Measurements from ENCODE around the gene SPATA45. TPM values are rescaled to one million over a fixed set of nuclear protein-coding genes. Genes with fewer than 3 reads are reported as not detected.
A peak's percentile ranks its signal among the peaks of the same experiment; 100 is the strongest.

SPATA45 gene
- polyA plus RNA-seq, 1 experiment: not detected

DNA sequence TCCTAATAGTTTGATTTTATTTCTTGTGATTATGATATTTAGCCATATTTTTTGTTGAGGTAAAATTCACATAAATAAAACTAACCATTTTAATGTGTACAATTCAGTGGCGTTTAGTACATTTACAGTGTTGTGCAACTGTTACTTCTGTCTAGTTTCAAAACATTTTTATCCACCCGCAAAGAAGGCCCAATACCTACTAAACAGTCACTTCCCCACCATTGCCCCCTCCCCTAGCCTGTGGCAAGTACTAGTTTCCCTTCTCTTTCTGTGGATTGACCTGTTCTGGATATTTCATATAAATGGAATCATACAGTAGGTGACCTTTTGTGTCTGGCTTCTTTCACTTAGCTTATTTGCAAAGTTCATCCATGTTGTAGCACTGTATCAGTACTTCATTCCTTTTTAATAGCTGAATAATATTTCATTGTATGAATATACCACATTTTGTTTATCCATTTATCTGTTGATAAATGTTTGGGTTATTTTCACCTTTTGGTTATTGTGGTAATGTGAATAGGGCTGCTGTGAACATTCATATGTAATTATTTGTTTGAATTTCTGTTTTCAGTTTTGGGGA is 14.8 kb upstream of the SPATA45 start:
- Histone ChIP-seq H3K27ac (ENCODE audit: low read depth, low read length) (no peak overlapping the region), H3K4me3 (ENCODE audit: low read depth, low read length) (no peak overlapping the region), H3K27me3 (ENCODE audit: control insufficient read depth, insufficient read depth, low read length) (no peaks in the 10 kb centered on the region), H3K9me3 (ENCODE audit: control insufficient read depth, insufficient read depth, low read length) (no peaks in the 10 kb centered on the region; the same call in 1 of the 2 replicates)
- ChIA-PET CTCF (interaction anchor here (1.2 to 1.3 kb wide), 2 partner anchors 133 to 197 kb away, joined by 3 read pairs; no protein-coding TSS in a partner anchor), POLR2A (no interaction called here)
- TF ChIP-seq, protein P1, sequence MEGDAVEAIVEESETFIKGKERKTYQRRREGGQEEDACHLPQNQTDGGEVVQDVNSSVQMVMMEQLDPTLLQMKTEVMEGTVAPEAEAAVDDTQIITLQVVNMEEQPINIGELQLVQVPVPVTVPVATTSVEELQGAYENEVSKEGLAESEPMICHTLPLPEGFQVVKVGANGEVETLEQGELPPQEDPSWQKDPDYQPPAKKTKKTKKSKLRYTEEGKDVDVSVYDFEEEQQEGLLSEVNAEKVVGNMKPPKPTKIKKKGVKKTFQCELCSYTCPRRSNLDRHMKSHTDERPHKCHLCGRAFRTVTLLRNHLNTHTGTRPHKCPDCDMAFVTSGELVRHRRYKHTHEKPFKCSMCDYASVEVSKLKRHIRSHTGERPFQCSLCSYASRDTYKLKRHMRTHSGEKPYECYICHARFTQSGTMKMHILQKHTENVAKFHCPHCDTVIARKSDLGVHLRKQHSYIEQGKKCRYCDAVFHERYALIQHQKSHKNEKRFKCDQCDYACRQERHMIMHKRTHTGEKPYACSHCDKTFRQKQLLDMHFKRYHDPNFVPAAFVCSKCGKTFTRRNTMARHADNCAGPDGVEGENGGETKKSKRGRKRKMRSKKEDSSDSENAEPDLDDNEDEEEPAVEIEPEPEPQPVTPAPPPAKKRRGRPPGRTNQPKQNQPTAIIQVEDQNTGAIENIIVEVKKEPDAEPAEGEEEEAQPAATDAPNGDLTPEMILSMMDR (IDR thresholded peaks at IDR 0.05; ENCODE audit: low read depth, low read length): no peak
- no peak for DNase-seq (ENCODE audit: low read depth, low spot score)

- CTCF ChIA-PET: interaction anchor here (0.6 to 1.4 kb wide), 4 partner anchors 46 to 493 kb away, joined by 3 to 5 read pairs (median 3); partner anchors contain the start of gene VASH2
- no peak overlapping the region for H3K27ac ChIP-seq (ENCODE audit: low read depth, low read length)
- POLR2A ChIA-PET: interaction anchor here (0.5 kb wide), 1 partner anchor 43 kb away, joined by 7 read pairs; no protein-coding TSS in a partner anchor
- H3K27me3 ChIP-seq (ENCODE audit: control insufficient read depth, insufficient read depth, low read length): no peaks in the 10 kb centered on the region
- no peaks in the 10 kb centered on the region; the same call in 1 of the 2 replicates for H3K9me3 ChIP-seq (ENCODE audit: control insufficient read depth, insufficient read depth, low read length)
- H3K4me3 ChIP-seq (ENCODE audit: low read depth, low read length): no peak overlapping the region; the same call in 1 of the 2 replicates
- TF ChIP-seq, protein P1 (IDR thresholded peaks at IDR 0.05; ENCODE audit: low read depth, low read length): no peak
- no peak for DNase-seq (ENCODE audit: low read depth, low spot score)
Measured at GRCh38 chr1:212860713-212861581, 13.5 kb upstream of the SPATA45 start.

- CTCF ChIA-PET: interaction anchor here (0.6 to 1.3 kb wide), 4 partner anchors 27 to 137 kb away, joined by 3 to 11 read pairs (median 6); no protein-coding TSS in a partner anchor
- TF ChIP-seq, protein P1 (IDR thresholded peaks at IDR 0.05; ENCODE audit: low read depth, low read length): no peak
- no peaks in the 10 kb centered on the region for H3K27me3 ChIP-seq (ENCODE audit: control insufficient read depth, insufficient read depth, low read length)
- DNase-seq (ENCODE audit: low read depth, low spot score): no peak
- peak overlapping the region; percentile 11 for H3K27ac ChIP-seq (ENCODE audit: low read depth, low read length)
- H3K4me3 ChIP-seq (ENCODE audit: low read depth, low read length): peak overlapping the region; percentile 81
- no peaks in the 10 kb centered on the region; the same call in 1 of the 2 replicates for H3K9me3 ChIP-seq (ENCODE audit: control insufficient read depth, insufficient read depth, low read length)
- POLR2A ChIA-PET: interaction anchor here (0.7 to 1.4 kb wide), 8 partner anchors 20 to 1280 kb away, joined by 3 to 6 read pairs (median 4); partner anchors contain the start of gene ATF3
Measured at GRCh38 chr1:212858461-212859265, 11.2 kb upstream of the SPATA45 start.

DNA sequence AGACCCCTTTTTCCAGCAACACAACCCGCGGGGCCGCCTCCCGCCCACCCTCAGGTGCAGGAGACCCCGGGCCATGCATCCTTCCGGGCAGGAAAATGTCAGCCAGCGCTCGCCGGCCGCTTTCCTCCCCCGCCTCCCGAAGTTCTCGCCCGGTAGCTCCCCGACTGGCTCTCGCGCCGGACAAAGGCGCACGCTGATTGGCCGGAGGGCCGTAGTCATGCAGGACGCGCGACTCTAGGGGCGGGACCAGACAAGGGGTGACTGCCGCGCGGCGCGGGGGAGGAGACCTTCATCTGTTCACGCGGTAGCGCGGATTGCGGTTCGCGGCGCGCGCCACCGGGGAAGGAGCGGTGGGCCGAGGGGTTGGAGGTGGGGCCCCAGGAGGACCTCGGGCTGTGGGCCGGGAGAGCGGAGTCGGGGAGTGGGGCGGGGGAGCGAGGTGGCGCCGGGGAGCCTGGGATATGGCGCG is 10.6 kb upstream of the SPATA45 start, which contains the start of gene FLVCR1:
TSS of gene FLVCR1 (plus strand) at position 284 of the 469 bp plus-strand sequence. CDS start at position 462, 178 bp downstream.
- DNase-seq (ENCODE audit: low read depth, low spot score): peak; percentile 85
- CTCF ChIA-PET: interaction anchor here (0.6 to 1.3 kb wide), 5 partner anchors 38 to 888 kb away, joined by 3 to 11 read pairs (median 6); no protein-coding TSS in a partner anchor
- Histone ChIP-seq H3K27me3 (ENCODE audit: control insufficient read depth, insufficient read depth, low read length) (no peaks in the 10 kb centered on the region), H3K9me3 (ENCODE audit: control insufficient read depth, insufficient read depth, low read length) (no peaks in the 10 kb centered on the region; the same call in 1 of the 2 replicates), H3K27ac (ENCODE audit: low read depth, low read length) (peak within 1 kb of the TSS; percentile 83), H3K4me3 (ENCODE audit: low read depth, low read length) (peak within 1 kb of the TSS; percentile 81)
- TF ChIP-seq, protein P1 (IDR thresholded peaks at IDR 0.05; ENCODE audit: low read depth, low read length): no peak
- POLR2A ChIA-PET: interaction anchor here (0.7 to 1.4 kb wide), 9 partner anchors 20 to 1280 kb away, joined by 3 to 6 read pairs (median 3); partner anchors contain the start of gene ATF3

Measured in AG04450 (cell line).